Posterior vena cava (tissue), 2 donors: ENCODE results near the gene VSIG8. TPM values are rescaled to one million over a fixed set of nuclear protein-coding genes. Genes with fewer than 3 reads are reported as not detected.
A peak's percentile ranks its signal among the peaks of the same experiment; 100 is the strongest.
"Not testable (repeated sequence)": the region's sequence is repeated elsewhere in the genome, so short reads cannot be mapped to it uniquely, and the experiment has no call there.

Experiments
- DNase-seq: peaks from one replicate; pipeline ENCODE4 v3.0.0-alpha.2; 2020; ENCODE audit warnings: low spot score
- intact Hi-C, 2 donors: fragments of 100-400 bp; cut with DNase I; formaldehyde crosslinking; loops; one replicate each; pipeline versions ENCODE4 v1.14.1 to v1.14.2; 2022 to 2023
- long read RNA-seq, 2 donors: library from polyadenylated mRNA; unstranded; transcript quantifications; one replicate each; pipeline ENCODE4 v2.0.0, GENCODE V29; 2020 to 2021
- total RNA-seq, 2 donors: library from RNA; stranded (reverse); fragmentation: NEBNext Ultra II Directional; extraction: Animal tissue kit (Norgen Biotek cat#: 25700); gene quantifications; one replicate each; pipeline ENCODE4 v1.2.1, GENCODE V29; 2021
- donor health status: DM: yes; HTN: yes; CAD: no.
- donor health status: DM: yes; HTN: yes; CAD: no.

VSIG8 gene
- under 1 TPM in 1 of 2 donors, not detected in 1; 0.19 TPM for total RNA-seq
- long read RNA-seq, donor 1, result 0 reads
- long read RNA-seq, donor 2, result 0 reads

GRCh38 chr1:159862557-159862956 is at the start of gene VSIG8:
VSIG8 (minus strand) TSS chr1:159862657; CDS start chr1:159862521, 136 bp downstream.
- no peak for DNase-seq
- intact Hi-C loops, result no loop called here

GRCh38 chr1:159911326-159912070 is 49.0 kb upstream of the VSIG8 start:
- DNase-seq, result no peak
- intact Hi-C loops, result no loop called here

GRCh38 chr1:159908031-159908940 is 45.8 kb upstream of the VSIG8 start:
- no peak for DNase-seq
- intact Hi-C loops, result no loop called here

- DNase-seq, result no peak
- intact Hi-C loops, result no loop called here
These were observed 44.5 kb upstream of the VSIG8 start for GRCh38 chr1:159906960-159907359.

GRCh38 chr1:159904036-159904435 is 41.6 kb upstream of the VSIG8 start:
- not testable (repeated sequence) for DNase-seq

GRCh38 chr1:159902541-159902940 is 40.1 kb upstream of the VSIG8 start:
- intact Hi-C loops, result no loop called here
- no peak for DNase-seq

More at GRCh38 chr1:159904036-159904435, 41.6 kb upstream of the VSIG8 start:
- intact Hi-C loops, result not testable (repeated sequence)

- intact Hi-C loops, result no loop called here
- DNase-seq, result no peak
These were observed 38.4 kb upstream of the VSIG8 start for GRCh38 chr1:159900755-159901360.

- DNase-seq, result peak; percentile 94
- intact Hi-C loops, result no loop called here
These were observed 37.7 kb upstream of the VSIG8 start, which contains the start of gene CFAP45 for GRCh38 chr1:159900086-159900680. CFAP45 (minus strand) TSS chr1:159900165; CDS start chr1:159900098, 67 bp downstream.

- intact Hi-C loops, DNase-seq: not testable (repeated sequence)
These were observed 37.2 kb upstream of the VSIG8 start for GRCh38 chr1:159899634-159900033.

- no peak for DNase-seq
- intact Hi-C loops, result no loop called here
These were observed 36.1 kb upstream of the VSIG8 start for GRCh38 chr1:159898527-159898926.

GRCh38 chr1:159897962-159898361 is 35.5 kb upstream of the VSIG8 start:
- intact Hi-C loops, result no loop called here
- DNase-seq, result no peak

- intact Hi-C loops, result no loop called here
- no peak for DNase-seq
These were observed 34.1 kb upstream of the VSIG8 start for GRCh38 chr1:159896546-159896930.

- DNase-seq, result no peak
- intact Hi-C loops, result no loop called here
These were observed 33.5 kb upstream of the VSIG8 start for GRCh38 chr1:159895836-159896545.

- intact Hi-C loops, result no loop called here
- DNase-seq, result no peak
These were observed 32.8 kb upstream of the VSIG8 start for GRCh38 chr1:159895286-159895685.

- intact Hi-C loops, result loop anchor here in 1 of 2 donors (5.0 kb wide), 1 partner anchor 96 kb away; no protein-coding TSS in a partner anchor
- DNase-seq, result no peak
These were observed 30.5 kb upstream of the VSIG8 start for GRCh38 chr1:159892944-159893343.

- intact Hi-C loops, result loop anchor here in 1 of 2 donors (5.0 kb wide), 1 partner anchor 94 kb away; no protein-coding TSS in a partner anchor
These were observed 29.1 kb upstream of the VSIG8 start for GRCh38 chr1:159891275-159892157.

GRCh38 chr1:159890390-159890789 is 27.9 kb upstream of the VSIG8 start:
- intact Hi-C loops, result loop anchor here in 1 of 2 donors (5.0 kb wide), 1 partner anchor 93 kb away; no protein-coding TSS in a partner anchor
- DNase-seq, result no peak

More at GRCh38 chr1:159891275-159892157, 29.1 kb upstream of the VSIG8 start:
- DNase-seq, result peak; percentile 92
